ENCODE measurements around the gene VARS2. TPM values are rescaled to one million over a fixed set of nuclear protein-coding genes. Genes with fewer than 3 reads are reported as not detected.
A peak's percentile ranks its signal among the peaks of the same experiment; 100 is the strongest.

VARS2 gene
- total RNA-seq, 1 experiment from 2014 or later = 68.2 TPM

- Mint-ChIP-seq H3K36me3 (ENCODE audit: insufficient read depth in 1 of 3, low read depth in 3 of 3) (peaks cover 30 to 78% (median 74%) of the 10 kb centered on the region in 3 experiments), H3K27ac (peak overlapping the region in 1 of 3 experiments; percentile 39; a peak in 1 of 7 replicates), H3K27me3 (ENCODE audit: low read depth) (no peaks in the 10 kb centered on the region; the same call in 1 of the 2 replicates), H3K4me1 (peaks cover 27 to 30% of the 10 kb centered on the region in 2 experiments), H3K9me3 (no peaks in the 10 kb centered on the region), H3K4me3 (no peak overlapping the region)
- H2BK12ac ChIP-seq (ENCODE audit: insufficient read length, low read depth, low read length) = no peak overlapping the region
- WGBS (ENCODE audit: extremely low coverage, insufficient read length, low lambda C conversion rate) = no CpG with 5 or more reads among the region's 8 CpGs
- H3K9me3 ChIP-seq (ENCODE audit: control insufficient read depth, low read depth, low read length) = no peaks in the 10 kb centered on the region
- peaks cover 10% of the 10 kb centered on the region for H3K23me2 ChIP-seq (ENCODE audit: insufficient read length, low read depth, low read length, poor library complexity, severe bottlenecking)
- no peak overlapping the region for H3K9ac ChIP-seq (ENCODE audit: extremely low read depth, insufficient read length, low read length)
- no peaks in the 10 kb centered on the region for H3K27me3 ChIP-seq (ENCODE audit: insufficient read depth, low read length)
- H3K14ac ChIP-seq (ENCODE audit: insufficient read depth, low read length) = no peak overlapping the region; the same call in 1 of the 2 replicates
- no peak overlapping the region for H2BK5ac ChIP-seq (ENCODE audit: insufficient read length, low read length)
- no peak overlapping the region for H3K4ac ChIP-seq (ENCODE audit: low read depth, low read length)
- H3K79me2 ChIP-seq (ENCODE audit: insufficient read depth, low read length) = no peaks in the 10 kb centered on the region
- H4K5ac ChIP-seq (ENCODE audit: insufficient read length, low read depth, low read length) = no peak overlapping the region
- H4K20me1 ChIP-seq (ENCODE audit: control insufficient read depth, insufficient read depth, insufficient read length) = no peaks in the 10 kb centered on the region
- no peak overlapping the region for H4K91ac ChIP-seq (ENCODE audit: insufficient read length, low read depth, low read length)
- DNase-seq = no peak
- no peak overlapping the region for H2AK5ac ChIP-seq (ENCODE audit: insufficient read length, low read length)
- H3K4me2 ChIP-seq (ENCODE audit: insufficient read depth, insufficient read length, low read length) = no peak overlapping the region
- no peak overlapping the region for H3T11ph ChIP-seq (ENCODE audit: low read length)
- H2AFZ ChIP-seq (ENCODE audit: low read length) = no peak overlapping the region
- no peak overlapping the region for H3K18ac ChIP-seq (ENCODE audit: insufficient read length, low read depth, low read length)
- H3K4me1 ChIP-seq (ENCODE audit: insufficient read depth, low read length) = no peaks in the 10 kb centered on the region
- TF ChIP-seq CTCF (conservative IDR thresholded peaks at IDR 0.05) = no peak
- no peak overlapping the region for H3K23ac ChIP-seq (ENCODE audit: insufficient read length, low read depth, low read length)
- H4K8ac ChIP-seq (replicated peaks; ENCODE audit: insufficient read length, low read depth, low read length) = no peak overlapping the region
- no peak overlapping the region for H2BK15ac ChIP-seq (ENCODE audit: low read depth, low read length)
- no peaks in the 10 kb centered on the region for H3K79me1 ChIP-seq (ENCODE audit: insufficient read depth, low read depth, low read length, poor library complexity, severe bottlenecking)
- H2BK20ac ChIP-seq (ENCODE audit: low read depth, low read length, poor library complexity, severe bottlenecking) = no peak overlapping the region
- H3K56ac ChIP-seq (ENCODE audit: insufficient read length, low read depth, low read length) = no peak overlapping the region
- H2BK120ac ChIP-seq (ENCODE audit: low read depth, low read length, poor library complexity, severe bottlenecking) = no peak overlapping the region
- H3K27ac ChIP-seq (ENCODE audit: insufficient read length, low read depth, low read length) = no peak overlapping the region
Measured at GRCh38 chr6:30917487-30917886, 3.4 kb downstream of the VARS2 start.
